GM10266 (cell line): Measurements from ENCODE around the gene PRKAR1A.

Source experiments
- DNase-seq: peaks from one replicate; pipeline ENCODE4 v3.0.0; 2012; ENCODE audit errors: extremely low spot score
- CTCF ChIP-seq: IDR thresholded peaks from 2 replicates; pipeline ENCODE4 v1.5.1; 2012; ENCODE audit warnings: mild to moderate bottlenecking, low read depth; ENCODE audit not compliant: control insufficient read depth, insufficient read depth; ENCODE audit errors: missing control alignments

Gene PRKAR1A

GRCh38 chr17:68596411-68596945 lies 84.2 kb downstream of the PRKAR1A start:
- TF ChIP-seq CTCF: no peak
- DNase-seq: no peak

GRCh38 chr17:68598074-68598473 lies 85.8 kb downstream of the PRKAR1A start:
- TF ChIP-seq CTCF: no peak
- DNase-seq: no peak

- no peak for TF ChIP-seq CTCF
- no peak for DNase-seq
Measured at GRCh38 chr17:68598545-68598961, 86.3 kb downstream of the PRKAR1A start.

GRCh38 chr17:68599091-68599490 lies 86.9 kb downstream of the PRKAR1A start:
- no peak for DNase-seq

GRCh38 chr17:68599552-68600066 lies 87.4 kb downstream of the PRKAR1A start:
- no peak for TF ChIP-seq CTCF
- no peak for DNase-seq

More at GRCh38 chr17:68599091-68599490, 86.9 kb downstream of the PRKAR1A start:
- TF ChIP-seq CTCF: no peak

- no peak for TF ChIP-seq CTCF
- peak; percentile 41 for DNase-seq
Measured at GRCh38 chr17:68600067-68600930, 88.1 kb downstream of the PRKAR1A start.
